Measurements from ENCODE around the gene LRRK1.

- TF ChIP-seq POLR2A (IDR thresholded peaks at IDR 0.05) = no peak
- TF ChIP-seq EP300 (IDR thresholded peaks at IDR 0.05) = no peak
Measured at GRCh38 chr15:101025501-101025885, 106.3 kb downstream of the LRRK1 start.
